ENCODE measurements around the gene LSM5. TPM values are rescaled to one million over a fixed set of nuclear protein-coding genes. Genes with fewer than 3 reads are reported as not detected.

The LSM5 gene
- total and polyA plus RNA-seq, 9 of the 15 experiments (the other 6 are each of a cell fraction or from before 2014, with no cell fraction given): 36.3 to 620 (median 186) TPM

- TF ChIP-seq, protein P1, sequence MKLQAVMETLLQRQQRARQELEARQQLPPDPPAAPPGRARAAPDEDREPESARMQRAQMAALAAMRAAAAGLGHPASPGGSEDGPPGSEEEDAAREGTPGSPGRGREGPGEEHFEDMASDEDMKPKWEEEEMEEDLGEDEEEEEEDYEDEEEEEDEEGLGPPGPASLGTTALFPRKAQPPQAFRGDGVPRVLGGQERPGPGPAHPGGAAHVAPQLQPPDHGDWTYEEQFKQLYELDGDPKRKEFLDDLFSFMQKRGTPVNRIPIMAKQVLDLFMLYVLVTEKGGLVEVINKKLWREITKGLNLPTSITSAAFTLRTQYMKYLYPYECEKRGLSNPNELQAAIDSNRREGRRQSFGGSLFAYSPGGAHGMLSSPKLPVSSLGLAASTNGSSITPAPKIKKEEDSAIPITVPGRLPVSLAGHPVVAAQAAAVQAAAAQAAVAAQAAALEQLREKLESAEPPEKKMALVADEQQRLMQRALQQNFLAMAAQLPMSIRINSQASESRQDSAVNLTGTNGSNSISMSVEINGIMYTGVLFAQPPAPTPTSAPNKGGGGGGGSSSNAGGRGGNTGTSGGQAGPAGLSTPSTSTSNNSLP (IDR thresholded peaks at IDR 0.05; ENCODE audit: borderline replicate concordance, low read depth, low read length): no peak
- TF ChIP-seq RERE (CRISPR knock-in tag; IDR thresholded peaks at IDR 0.05; ENCODE audit: borderline replicate concordance) (no peak), ZNF518B (CRISPR knock-in tag; IDR thresholded peaks at IDR 0.05) (no peak)
- TF ChIP-seq, protein P2, sequence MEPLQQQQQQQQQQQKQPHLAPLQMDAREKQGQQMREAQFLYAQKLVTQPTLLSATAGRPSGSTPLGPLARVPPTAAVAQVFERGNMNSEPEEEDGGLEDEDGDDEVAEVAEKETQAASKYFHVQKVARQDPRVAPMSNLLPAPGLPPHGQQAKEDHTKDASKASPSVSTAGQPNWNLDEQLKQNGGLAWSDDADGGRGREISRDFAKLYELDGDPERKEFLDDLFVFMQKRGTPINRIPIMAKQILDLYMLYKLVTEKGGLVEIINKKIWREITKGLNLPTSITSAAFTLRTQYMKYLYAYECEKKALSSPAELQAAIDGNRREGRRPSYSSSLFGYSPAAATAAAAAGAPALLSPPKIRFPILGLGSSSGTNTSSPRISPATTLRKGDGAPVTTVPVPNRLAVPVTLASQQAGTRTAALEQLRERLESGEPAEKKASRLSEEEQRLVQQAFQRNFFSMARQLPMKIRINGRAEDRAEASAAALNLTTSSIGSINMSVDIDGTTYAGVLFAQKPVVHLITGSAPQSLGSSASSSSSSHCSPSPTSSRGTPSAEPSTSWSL (CRISPR knock-in tag; IDR thresholded peaks at IDR 0.05; ENCODE audit: borderline replicate concordance): no peak
Measured at GRCh38 chr7:32490127-32490796, at the start of gene LSM5 (continued).

Measured in K562 (cell line).